ENCODE measurements around the gene MYL7. TPM values are rescaled to one million over a fixed set of nuclear protein-coding genes. Genes with fewer than 3 reads are reported as not detected.

Gene MYL7
- total RNA-seq, 1 donor from 2014 or later = 1.6 TPM

GRCh38 chr7:44112997-44113763, 28.0 kb downstream of the MYL7 start:
- ATAC-seq = no peak
- Histone ChIP-seq H3K9me3 (no peaks in the 10 kb centered on the region), H3K4me3 (no peak overlapping the region), H3K4me1 (no peaks in the 10 kb centered on the region), H3K36me3 (peaks cover 85% of the 10 kb centered on the region), H3K27ac (no peak overlapping the region), H3K27me3 (ENCODE audit: low read depth) (no peaks in the 10 kb centered on the region)
- no peak for TF ChIP-seq CTCF (IDR thresholded peaks at IDR 0.05)
- intact Hi-C loops (cut with DNase I) = no loop called here
- DNase-seq = no peak

GRCh38 chr7:44112231-44112996, 28.7 kb downstream of the MYL7 start:
- H3K27ac ChIP-seq = no peak overlapping the region
- peaks cover 83% of the 10 kb centered on the region for H3K36me3 ChIP-seq
- DNase-seq (no peak), ATAC-seq (no peak)
- intact Hi-C loops (cut with DNase I) = no loop called here
- no peaks in the 10 kb centered on the region for H3K9me3 ChIP-seq
- no peaks in the 10 kb centered on the region for H3K27me3 ChIP-seq (ENCODE audit: low read depth)
- no peaks in the 10 kb centered on the region for H3K4me1 ChIP-seq
- H3K4me3 ChIP-seq = no peak overlapping the region
- no peak for TF ChIP-seq CTCF (IDR thresholded peaks at IDR 0.05)

GRCh38 chr7:44111761-44112160, 29.4 kb downstream of the MYL7 start:
- Histone ChIP-seq H3K4me3 (no peak overlapping the region), H3K4me1 (no peaks in the 10 kb centered on the region), H3K27me3 (ENCODE audit: low read depth) (no peaks in the 10 kb centered on the region), H3K9me3 (no peaks in the 10 kb centered on the region), H3K27ac (no peak overlapping the region), H3K36me3 (peaks cover 85% of the 10 kb centered on the region)
- DNase-seq = no peak
- TF ChIP-seq CTCF (IDR thresholded peaks at IDR 0.05) = no peak
- ATAC-seq = no peak
- intact Hi-C loops (cut with DNase I) = no loop called here

- Histone ChIP-seq H3K9me3 (no peaks in the 10 kb centered on the region), H3K4me3 (no peak overlapping the region), H3K4me1 (no peaks in the 10 kb centered on the region), H3K27me3 (ENCODE audit: low read depth) (no peaks in the 10 kb centered on the region), H3K27ac (no peak overlapping the region), H3K36me3 (peaks cover 78% of the 10 kb centered on the region)
- intact Hi-C loops (cut with DNase I) = no loop called here
- ATAC-seq = no peak
- no peak for TF ChIP-seq CTCF (IDR thresholded peaks at IDR 0.05)
- DNase-seq = no peak
Observed at GRCh38 chr7:44110719-44111635, 30.2 kb downstream of the MYL7 start.

GRCh38 chr7:44109991-44110390, 31.1 kb downstream of the MYL7 start:
- intact Hi-C loops (cut with DNase I) = no loop called here
- no peaks in the 10 kb centered on the region for H3K9me3 ChIP-seq
- H3K27me3 ChIP-seq (ENCODE audit: low read depth) = peaks cover 5% of the 10 kb centered on the region
- TF ChIP-seq CTCF (IDR thresholded peaks at IDR 0.05) = no peak
- DNase-seq (no peak), ATAC-seq (no peak)
- peaks cover 68% of the 10 kb centered on the region for H3K36me3 ChIP-seq
- H3K27ac ChIP-seq = no peak overlapping the region
- H3K4me1 ChIP-seq = no peaks in the 10 kb centered on the region
- H3K4me3 ChIP-seq = no peak overlapping the region
